Sciatic nerve (tissue), 2 donors: Measurements from ENCODE around the gene TADA1. TPM values are rescaled to one million over a fixed set of nuclear protein-coding genes. Genes with fewer than 3 reads are reported as not detected.
"Not testable (repeated sequence)": the region's sequence is repeated elsewhere in the genome, so short reads cannot be mapped to it uniquely, and the experiment has no call there.

Experiments used
- ATAC-seq: fragments of 200-7000 bp; cut with Tn5 transposase; one replicate; pipeline ENCODE4 v1.9.1; 2020; ENCODE audit warnings: mild to moderate bottlenecking, moderate library complexity
- DNase-seq: peaks from one replicate; pipeline ENCODE4 v3.0.0-alpha.2; 2020; ENCODE audit warnings: low spot score
- intact Hi-C: fragments of 100-400 bp; cut with DNase I; formaldehyde crosslinking; loops from one replicate; pipeline ENCODE4 v1.14.2; 2022
- total RNA-seq: library from RNA; stranded (reverse); fragmentation: NEBNext Ultra II Directional; extraction: Animal tissue kit (Norgen Biotek cat#: 25700); gene quantifications from one replicate; pipeline ENCODE4 v1.2.1, GENCODE V29; 2021
- donor health status: DM: no; HTN: no; CAD: no.
- donor health status: DM: no; HTN: no; CAD: no.

Gene TADA1
- total RNA-seq, 1 donor from 2014 or later: 16.9 TPM

- ATAC-seq: no peak
Observed at GRCh38 chr1:166857995-166858394, 18.1 kb downstream of the TADA1 start.

GRCh38 chr1:166855558-166855957 lies 20.5 kb downstream of the TADA1 start:
- DNase-seq (no peak), ATAC-seq (no peak)

More at GRCh38 chr1:166857995-166858394, 18.1 kb downstream of the TADA1 start:
- no peak for DNase-seq
- intact Hi-C loops: no loop called here

GRCh38 chr1:166852918-166853317 lies 23.1 kb downstream of the TADA1 start:
- ATAC-seq (no peak), DNase-seq (no peak)
- intact Hi-C loops: no loop called here

More at GRCh38 chr1:166855558-166855957, 20.5 kb downstream of the TADA1 start:
- intact Hi-C loops: no loop called here

GRCh38 chr1:166849135-166849534 lies 26.9 kb downstream of the TADA1 start:
- intact Hi-C loops: no loop called here
- no peak for DNase-seq
- ATAC-seq: no peak

GRCh38 chr1:166848193-166848592 lies 27.9 kb downstream of the TADA1 start:
- ATAC-seq (no peak), DNase-seq (no peak)
- intact Hi-C loops: no loop called here

- ATAC-seq (peak; percentile 7), DNase-seq (no peak)
- intact Hi-C loops: no loop called here
Observed at GRCh38 chr1:166844791-166845190, 31.3 kb downstream of the TADA1 start.

- DNase-seq: no peak
- ATAC-seq: no peak
- intact Hi-C loops: no loop called here
Observed at GRCh38 chr1:166843769-166844596, 32.1 kb downstream of the TADA1 start.

GRCh38 chr1:166843322-166843721 lies 32.7 kb downstream of the TADA1 start:
- no peak for ATAC-seq
- no peak for DNase-seq
- intact Hi-C loops: no loop called here

GRCh38 chr1:166840309-166841274 lies 35.5 kb downstream of the TADA1 start:
- ATAC-seq (no peak), DNase-seq (no peak)
- intact Hi-C loops: no loop called here

- ATAC-seq (peak; percentile 15), DNase-seq (peak; percentile 71)
- intact Hi-C loops: no loop called here
Observed at GRCh38 chr1:166839600-166840308, 36.3 kb downstream of the TADA1 start.

- intact Hi-C loops: no loop called here
- peak; percentile 95 for DNase-seq
- ATAC-seq: peak; percentile 98
Observed at GRCh38 chr1:166838766-166839599, 37.1 kb downstream of the TADA1 start, which contains the start of gene POGK. POGK (plus strand) TSS chr1:166839475; CDS start chr1:166840957, 1,482 bp downstream.

GRCh38 chr1:166836733-166837132 lies 39.3 kb downstream of the TADA1 start:
- ATAC-seq (no peak), DNase-seq (no peak)
- intact Hi-C loops: no loop called here

GRCh38 chr1:166829762-166830161 lies 46.3 kb downstream of the TADA1 start:
- intact Hi-C loops, DNase-seq, ATAC-seq: not testable (repeated sequence)

- DNase-seq (no peak), ATAC-seq (no peak)
- intact Hi-C loops: no loop called here
Observed at GRCh38 chr1:166827426-166827825, 48.6 kb downstream of the TADA1 start.

GRCh38 chr1:166822385-166822784 lies 53.7 kb downstream of the TADA1 start:
- DNase-seq: no peak
- intact Hi-C loops: no loop called here
- no peak for ATAC-seq

GRCh38 chr1:166819974-166820373 lies 56.1 kb downstream of the TADA1 start:
- intact Hi-C loops: no loop called here
- ATAC-seq (no peak), DNase-seq (no peak)

- intact Hi-C loops: no loop called here
- ATAC-seq (no peak), DNase-seq (no peak)
Observed at GRCh38 chr1:166814611-166815010, 61.5 kb downstream of the TADA1 start.

GRCh38 chr1:166813508-166814223 lies 62.4 kb downstream of the TADA1 start:
- intact Hi-C loops: no loop called here
- DNase-seq (no peak), ATAC-seq (no peak)
